B cell (primary cell): ENCODE results near the gene SEC14L1.

Experiments
- CTCF ChIP-seq: fragments of 200-600 bp; IDR thresholded peaks from one replicate; pipeline ENCODE4 v1.8.0; 2022; ENCODE audit warnings: antibody characterized with exemption, mild to moderate bottlenecking
- EZH2 ChIP-seq: IDR thresholded peaks from 2 replicates; pipeline ENCODE4 v1.6.1; 2012; ENCODE audit warnings: borderline replicate concordance, low read depth, mild to moderate bottlenecking, moderate library complexity, low read length; ENCODE audit not compliant: insufficient read depth, poor library complexity, severe bottlenecking

- TF ChIP-seq CTCF, result no peak
- no peak for TF ChIP-seq EZH2
These were observed 21.2 kb downstream of the SEC14L1 start for GRCh38 chr17:77161953-77162352.
